CD1c-positive myeloid dendritic cell (primary cell): ENCODE data around the gene SNCG.
"Not testable (repeated sequence)": the region's sequence is repeated elsewhere in the genome, so short reads cannot be mapped to it uniquely, and the experiment has no call there.

Experiments
- DNase-seq: peaks from one replicate; pipeline ENCODE4 v3.0.0-alpha.2; 2016; ENCODE audit errors: extremely low spot score

SNCG gene

DNA sequence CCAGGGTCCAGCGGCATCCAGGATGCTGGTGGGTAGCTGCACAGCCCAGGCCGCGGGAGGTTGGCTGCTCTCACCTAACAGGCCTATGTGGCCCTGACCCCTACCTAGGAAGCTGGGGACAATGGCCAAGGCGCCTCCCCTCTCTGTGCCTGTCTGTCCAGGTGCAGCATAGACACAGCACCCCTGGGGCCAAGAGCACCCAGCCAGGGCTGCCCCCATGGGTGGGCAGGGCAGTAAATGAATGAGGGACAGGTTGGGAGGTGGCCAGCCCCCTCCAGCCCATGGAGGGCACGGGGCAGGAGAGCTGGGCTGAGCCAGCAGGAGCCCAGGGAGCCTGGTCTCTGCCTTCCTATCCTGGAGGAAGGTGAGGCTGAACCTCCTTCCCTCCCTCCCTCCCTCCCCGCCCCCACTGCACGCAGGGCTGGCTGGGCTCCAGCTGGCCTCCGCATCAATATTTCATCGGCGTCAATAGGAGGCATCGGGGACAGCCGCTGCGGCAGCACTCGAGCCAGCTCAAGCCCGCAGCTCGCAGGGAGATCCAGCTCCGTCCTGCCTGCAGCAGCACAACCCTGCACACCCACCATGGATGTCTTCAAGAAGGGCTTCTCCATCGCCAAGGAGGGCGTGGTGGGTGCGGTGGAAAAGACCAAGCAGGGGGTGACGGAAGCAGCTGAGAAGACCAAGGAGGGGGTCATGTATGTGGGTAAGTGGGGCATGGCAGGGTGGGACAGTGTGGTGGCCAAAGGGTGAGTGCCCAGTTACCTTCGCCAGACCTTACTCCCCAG, at the start of gene SNCG:
Gene SNCG (plus strand): TSS at position 484 of the 785 bp plus-strand sequence. CDS start 99 bp downstream, at position 583.
- no peak for DNase-seq

DNA sequence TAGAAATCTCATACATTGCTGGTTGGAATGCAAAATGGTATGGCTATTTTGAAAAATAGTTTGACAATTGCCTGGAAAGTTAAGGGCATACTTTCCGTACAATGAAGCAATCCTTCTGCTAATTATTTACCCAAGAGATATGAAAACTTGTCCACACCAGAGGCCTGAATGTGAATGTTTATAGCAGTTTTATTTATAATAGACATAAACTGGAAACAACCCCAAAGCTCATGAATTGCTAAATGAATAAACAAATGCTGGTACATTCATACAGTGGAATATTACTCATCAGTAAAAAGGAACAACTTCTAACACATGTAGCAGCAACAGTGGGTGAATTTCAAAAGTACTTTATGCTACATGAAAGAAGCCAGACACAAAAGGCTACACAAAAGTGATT, 43.7 kb upstream of the SNCG start:
- DNase-seq = no peak

DNA sequence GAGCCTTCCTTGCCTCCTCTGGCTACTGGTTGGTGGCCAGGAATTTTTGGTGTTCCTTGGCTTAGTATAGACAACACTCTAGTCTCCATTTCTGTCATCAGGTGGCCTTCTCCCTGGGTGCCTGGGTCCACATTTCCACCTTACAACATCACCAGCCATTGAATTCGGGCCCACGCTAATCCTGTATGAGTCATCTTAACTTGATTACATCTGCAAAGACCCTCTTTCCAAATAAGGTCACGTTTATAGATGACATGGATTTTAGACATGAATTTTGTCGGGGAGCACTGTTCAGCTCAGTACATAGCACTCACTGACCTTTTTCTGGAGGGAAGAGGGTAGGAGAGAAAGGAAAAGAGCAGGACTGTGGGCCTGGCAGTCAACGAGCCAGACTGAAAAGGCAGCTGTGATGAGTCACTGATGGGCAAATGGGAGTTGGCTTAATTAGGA, 40.4 kb upstream of the SNCG start:
- no peak for DNase-seq

DNA sequence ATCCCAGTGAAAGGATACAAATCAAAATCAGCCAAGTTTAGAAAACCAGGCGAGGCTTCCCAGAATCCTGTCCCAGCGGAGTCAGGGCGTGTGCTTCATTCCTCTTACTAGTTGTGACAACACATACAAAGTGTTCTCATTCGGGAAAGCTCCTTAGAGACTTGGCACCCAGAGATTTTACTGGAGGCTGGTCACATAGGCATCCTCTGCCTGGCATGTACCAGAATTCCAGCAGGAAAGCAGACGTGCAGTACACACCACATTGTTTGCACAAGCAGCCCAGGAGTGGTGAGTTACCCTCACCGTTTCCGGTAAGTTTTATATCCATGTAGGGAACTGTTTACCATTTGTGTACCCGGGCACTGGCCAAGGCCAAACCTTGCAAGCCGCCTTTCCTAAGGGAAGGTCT, 35.8 kb upstream of the SNCG start:
- DNase-seq = no peak

DNA sequence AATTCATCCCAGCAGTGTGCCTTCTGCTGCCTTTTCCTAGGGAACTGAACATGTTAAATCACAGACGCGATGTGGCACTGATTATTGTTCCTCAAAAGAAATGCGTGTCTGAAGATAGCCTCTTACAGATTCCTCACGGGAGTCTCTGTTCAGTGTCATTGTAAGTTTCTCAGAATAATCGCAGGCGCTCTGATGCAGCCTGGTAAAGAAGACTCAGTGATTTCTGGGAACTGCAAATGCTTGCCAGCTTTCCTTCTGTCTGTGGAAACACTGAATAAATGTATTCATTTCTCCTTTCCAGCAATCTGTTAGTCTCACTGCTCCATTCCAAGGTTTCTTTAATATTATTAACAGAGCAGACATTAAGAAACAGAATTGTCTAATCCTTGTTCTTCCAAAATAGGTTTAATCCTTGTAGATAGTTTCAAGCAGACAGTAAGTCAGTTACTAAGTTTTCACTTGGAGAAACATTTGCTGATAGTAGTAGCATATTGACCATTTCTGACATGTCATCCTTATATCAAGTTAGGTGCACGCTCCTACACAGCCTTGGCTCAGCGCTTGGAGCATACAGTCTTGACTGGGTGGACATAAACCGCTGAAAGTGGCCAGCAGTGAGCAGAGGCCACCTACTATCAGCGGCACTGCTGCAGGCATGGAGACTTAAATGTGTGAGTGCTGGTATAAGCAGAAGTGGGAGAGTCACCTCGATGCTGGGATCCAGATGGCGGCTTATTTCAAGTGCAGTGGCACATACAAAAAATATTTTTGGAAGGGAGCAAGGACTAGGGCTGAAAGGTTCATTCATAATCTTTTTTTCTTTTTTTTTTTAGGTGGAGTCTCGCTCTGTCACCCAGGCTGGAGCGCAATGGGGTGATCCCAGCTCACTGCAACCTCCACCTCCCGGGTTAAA, 28.7 kb upstream of the SNCG start:
- DNase-seq = no peak

DNA sequence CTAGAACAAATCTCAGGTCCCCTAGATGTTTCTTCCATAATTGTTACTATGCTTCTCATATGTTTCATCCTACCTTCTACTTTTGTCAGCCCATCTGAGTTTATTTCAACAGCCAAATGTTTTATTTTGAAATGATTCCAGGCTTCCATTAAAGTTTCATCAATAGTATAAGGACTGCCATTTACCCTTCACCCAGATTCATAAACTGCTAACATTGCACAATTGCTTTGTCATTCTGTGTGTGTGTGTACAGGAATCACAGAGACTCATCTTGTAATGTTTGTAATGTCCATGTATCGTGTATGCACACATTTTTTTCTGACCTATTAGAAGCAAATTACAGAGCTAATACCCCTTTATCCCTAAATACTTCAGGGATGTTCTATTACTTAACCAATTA, 26.5 kb upstream of the SNCG start:
- no peak for DNase-seq

DNA sequence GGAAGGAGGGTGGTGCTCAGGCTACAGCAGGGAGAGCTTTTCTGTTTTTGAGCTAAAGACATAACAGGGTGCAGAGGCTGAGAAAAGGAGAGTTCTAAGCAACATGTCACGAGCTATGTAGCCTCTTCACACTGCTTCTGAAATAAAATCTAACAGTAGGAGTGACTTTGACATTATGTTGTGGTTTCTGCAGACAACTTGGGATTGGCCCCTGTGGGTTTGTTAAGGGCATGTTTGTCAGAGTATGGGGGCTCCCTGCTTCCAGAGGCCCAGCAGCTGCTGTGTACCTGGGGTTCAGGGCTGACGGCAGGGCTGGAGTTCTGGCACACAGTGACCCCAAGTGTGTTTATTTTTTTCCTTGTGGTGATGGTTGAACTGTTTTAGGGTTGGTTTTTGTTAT, 25.7 kb upstream of the SNCG start:
- no peak for DNase-seq

DNA sequence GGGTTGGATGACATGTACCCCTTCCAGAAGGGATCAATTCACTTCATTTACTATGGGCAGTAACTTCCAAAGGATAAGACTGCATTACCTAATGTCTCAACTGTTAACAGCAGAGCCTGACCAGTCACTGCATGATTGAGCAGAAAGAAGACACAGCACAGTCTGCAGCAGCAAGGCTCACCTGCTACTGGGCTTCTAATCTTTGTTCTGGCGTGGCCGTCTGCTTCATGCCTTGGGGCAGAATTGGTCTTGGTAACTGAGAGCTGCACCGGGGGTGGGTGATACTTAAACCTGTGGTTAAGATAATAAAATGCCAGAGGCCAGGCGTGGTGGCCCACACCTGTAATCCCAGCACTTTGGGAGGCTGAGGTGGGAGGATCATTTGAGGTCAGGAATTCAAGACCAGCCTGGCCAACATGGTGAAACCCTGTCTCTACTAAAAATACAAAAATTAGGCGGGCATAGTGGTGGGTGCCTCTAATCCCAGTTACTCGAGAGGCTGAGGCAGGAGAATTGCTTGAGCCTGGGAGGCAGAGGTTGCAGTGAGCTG, 24.2 kb upstream of the SNCG start:
- not testable (repeated sequence) for DNase-seq

DNA sequence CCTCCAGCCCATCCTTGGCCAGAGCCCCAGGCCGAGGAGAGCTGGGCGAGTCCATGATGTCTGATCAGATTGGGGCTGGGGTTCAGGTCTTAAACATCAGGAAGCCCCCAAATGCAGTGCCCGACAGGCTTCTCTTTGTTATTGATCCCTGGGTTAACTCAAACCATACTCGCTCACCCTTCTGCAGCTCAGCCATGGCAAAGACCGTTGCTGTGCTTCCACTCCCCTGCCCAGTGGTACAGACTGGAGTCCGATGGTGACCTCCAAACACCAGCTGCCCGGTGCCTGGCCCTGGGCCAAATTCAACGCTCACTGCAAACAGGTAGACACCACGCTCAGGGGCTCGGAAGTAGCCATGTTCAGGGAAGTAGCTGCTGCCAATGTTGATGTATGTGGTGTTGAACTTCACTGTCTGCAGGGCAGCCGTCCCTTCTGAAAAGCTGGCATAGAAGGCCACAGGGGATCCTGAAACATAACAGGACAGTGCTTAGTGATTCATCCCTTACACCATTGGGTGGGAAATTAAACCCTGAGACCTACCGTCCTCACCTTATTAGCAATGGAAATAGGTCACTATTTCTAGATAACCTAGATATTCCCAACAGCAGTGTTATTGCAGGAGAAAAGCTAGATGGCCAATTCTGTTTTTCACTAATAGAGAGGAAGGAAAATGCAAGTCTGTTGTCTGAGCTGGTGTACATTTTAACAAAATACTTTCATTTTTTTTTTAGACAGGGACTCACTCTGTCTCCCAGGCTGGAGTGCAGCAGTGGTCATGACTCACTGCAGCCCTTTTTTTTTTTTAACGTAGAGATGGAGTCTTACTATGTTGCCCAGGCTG, 21.5 kb upstream of the SNCG start:
- DNase-seq = no peak

DNA sequence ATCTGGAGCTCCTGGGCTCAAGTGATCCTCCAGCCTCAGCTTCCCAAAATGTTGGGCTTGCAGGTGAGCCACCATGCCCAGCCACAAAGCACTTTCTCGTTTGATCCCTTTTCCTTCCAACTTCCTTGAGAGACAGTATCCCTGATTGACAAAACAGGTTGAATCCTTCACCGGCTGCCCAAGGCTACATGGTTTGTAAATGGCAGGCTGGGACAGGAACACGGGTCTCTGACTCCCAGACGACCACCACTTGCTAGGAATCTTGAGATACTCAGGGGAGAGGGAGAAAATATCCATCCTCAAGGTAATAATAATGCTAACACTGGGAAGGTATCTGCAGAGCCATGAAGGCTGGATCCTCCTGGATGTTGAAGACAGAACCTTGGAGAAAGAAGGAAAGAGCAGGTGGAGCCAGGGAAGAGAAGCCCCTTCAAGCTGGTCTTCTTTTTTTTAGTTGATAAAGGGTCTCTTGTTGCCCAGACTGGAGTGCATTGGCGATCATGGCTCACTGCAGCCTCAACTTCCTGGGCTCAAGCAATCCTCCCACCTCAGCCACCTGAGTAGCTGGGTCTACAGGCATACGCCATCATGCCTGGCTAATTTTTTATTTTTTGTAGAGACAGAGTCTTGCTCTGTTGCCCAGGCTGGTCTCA, 20.8 kb upstream of the SNCG start:
- DNase-seq = no peak

DNA sequence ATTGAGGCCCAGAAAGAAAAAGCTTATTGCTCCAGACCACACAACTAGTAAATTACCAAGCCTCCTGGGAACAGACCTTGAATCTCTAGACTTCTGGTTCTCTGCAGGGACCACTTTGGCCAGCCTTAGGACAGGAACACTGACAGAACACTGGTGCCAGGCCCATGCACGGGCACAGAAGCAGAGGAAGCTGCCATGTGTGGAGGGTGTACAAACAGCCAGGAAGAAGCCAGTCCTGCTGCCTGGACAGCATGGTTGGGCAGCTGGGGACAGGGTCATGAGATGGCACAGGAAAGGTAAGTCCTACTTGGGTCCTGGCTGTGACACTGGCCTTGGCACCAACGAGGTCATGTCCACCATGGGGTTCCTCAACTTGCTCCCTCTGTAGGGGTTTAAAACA, 20.1 kb upstream of the SNCG start:
- DNase-seq = no peak

DNA sequence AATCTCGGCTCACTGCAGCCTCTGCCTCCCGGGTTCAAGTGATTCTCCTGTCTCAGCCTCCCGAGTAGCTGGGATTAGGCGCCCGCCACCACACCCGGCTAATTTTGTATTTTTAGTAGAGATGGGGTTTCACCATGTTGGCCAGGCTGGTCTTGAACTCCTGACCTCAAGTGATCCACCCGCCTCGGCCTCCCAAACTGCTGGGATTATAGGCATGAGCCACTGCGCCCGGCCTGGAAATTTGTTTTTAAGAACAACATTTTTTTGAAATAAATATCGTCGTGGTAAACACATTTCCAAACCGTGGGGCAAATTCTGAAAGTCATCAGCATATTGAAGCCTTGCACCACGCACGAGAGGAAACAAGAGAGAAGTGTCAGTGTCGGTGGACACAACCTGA, 18.3 kb upstream of the SNCG start:
- DNase-seq = not testable (repeated sequence)

DNA sequence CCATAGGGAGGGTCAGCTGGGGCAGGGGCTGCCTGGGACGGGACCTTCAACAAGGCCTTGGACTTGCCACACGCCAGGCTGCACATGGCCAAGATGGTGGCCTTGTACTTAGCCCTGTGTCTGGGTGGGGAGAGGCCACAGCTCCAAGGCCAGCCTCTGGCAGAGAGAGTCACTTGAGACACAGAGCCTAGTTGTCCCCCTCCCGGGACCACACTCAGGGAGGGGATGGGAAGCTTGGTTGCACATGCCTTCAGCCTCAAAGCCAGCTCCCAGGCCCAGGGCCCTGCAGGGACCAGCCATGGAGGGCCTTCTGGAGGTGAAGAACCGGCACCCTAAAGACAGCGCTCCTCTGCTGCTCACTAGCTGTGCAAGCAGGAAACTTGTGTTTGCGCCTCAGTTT, 17.7 kb upstream of the SNCG start:
- no peak for DNase-seq

DNA sequence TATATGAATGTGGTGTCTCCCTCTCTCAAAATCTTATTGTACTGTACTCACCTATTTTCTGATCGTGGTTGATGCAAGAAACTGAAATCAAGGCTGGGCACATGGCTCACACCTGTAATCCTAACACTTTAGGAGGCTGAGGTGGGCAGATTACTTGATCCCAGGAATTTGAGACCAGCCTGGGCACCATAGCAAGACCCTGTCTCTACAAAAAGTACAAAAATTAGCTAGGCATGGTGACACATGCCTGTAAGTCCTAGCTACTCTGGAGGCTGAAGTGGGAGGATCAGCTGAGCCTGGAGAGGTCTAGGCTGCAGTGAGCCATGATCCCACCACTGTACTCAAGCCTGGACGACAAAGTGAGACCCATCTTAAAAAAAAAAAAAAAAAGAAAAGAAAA, 17.0 kb upstream of the SNCG start:
- DNase-seq = no peak

DNA sequence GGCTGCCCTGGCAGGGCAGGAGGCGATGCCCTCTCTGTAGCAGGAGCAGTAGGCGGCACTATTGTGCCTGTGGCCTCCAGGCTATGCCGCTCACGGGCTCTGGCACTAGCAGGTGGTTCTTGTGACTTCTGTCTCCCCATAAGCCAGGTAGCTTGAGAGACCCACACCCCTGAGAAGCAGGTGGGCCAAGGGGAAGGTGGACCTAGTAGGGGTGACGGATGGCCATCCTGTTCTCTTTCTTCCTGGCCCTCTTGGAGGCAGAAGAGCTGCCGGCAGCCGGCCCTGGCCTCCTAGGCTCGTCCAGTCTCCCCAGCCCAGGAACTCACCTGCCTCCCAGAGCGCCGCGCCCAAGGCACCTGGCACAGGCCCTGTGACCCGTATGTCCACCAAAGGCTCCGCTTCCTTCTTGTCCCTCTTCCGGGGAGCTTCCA, 16.4 kb upstream of the SNCG start:
- DNase-seq = no peak

DNA sequence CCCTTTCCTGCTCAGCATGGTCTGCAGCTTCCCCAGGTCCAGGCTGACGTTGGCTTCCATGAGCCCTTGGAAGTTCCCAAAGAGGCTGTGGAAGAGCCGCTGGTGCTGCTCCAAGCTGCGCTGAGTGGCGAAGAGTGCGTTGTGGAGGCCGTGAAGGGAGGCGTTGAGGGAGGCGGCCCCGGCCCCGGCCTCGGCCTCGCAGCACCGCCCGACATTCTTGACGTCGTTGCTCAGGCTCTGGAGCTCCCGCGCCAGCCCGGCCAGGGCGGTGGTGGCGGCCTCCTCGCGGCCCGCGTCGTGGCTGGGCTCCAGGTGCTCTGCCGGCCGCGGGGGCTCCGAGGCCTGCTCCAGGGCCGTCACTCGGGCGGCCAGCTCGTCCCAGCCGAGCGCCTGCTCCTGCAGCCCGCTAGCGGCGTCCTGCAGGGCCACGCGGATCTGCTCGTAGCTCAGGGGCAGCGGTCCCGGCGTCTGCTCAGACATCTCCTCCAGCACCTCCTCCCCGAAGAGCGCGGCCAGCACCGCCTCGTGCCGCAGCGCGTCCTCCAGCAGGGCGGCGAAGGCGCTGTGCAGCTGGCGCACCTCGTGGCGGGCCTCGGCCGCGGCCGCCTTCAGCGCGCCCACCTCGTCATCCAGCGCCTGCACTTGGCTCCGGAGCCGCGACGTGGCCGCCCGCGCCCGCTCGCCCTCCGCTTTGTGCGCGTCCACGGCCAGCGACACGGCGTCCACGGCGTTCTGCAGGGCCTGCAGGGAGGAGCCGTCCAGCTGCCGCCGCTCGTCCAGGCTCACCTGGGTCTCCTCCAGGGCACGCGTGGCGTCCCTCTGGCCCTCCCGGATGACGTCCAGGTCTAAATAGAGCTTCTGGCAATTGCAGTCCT, 15.7 kb upstream of the SNCG start:
- DNase-seq = no peak

DNA sequence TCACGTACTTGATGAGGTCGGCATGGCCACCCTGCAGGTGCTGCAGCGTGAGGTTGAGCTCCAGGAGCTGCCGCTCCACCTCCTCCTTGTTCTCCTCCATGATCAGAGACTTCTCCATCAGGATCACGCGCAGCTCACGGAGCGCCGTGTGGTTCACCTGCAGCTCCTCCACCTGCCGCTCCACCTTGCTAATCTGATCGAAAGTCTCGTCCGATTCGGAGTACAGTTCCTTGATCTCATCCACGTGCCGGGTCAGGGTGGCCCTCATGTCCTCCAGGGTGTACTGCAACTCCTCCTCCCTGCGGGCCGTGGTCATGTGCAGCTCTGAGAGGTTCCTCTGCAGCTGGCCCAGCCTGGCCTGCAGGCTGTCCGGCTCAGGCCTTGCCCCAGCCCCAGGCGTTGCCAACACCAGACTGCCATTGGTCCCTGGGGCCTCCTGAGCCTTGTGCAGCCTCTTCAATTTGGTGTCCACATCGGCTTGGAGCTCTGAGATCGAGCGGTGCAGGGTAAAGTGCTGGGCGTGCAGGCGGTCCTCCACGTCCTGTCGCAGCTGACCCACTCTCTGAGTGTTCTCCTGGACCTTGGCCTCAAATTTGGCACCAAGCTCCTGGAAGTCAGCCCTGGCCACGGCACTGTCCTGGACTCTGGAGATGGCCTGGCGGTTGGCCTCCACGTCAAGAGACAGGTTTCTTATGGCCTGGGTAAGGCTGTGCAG, 14.9 kb upstream of the SNCG start:
- no peak for DNase-seq

DNA sequence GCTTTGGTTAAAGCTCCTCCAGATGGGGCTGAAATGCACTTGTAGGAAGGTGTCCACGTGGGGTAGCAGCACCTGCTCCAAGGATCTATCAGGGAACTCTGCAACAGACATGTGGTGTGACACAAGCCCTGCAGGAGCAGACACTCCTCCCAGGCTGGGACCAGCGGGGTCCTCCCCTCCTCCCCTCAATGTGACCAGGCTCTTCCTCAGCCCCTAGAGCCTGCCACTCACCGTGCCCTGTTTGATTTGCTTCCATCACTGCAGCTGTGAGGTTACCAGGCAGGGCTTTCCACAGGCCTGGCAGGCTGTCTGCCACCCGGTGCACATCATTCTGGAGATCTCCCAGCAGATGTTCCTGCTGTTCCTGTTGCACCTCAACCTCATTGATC, 14.4 kb upstream of the SNCG start:
- no peak for DNase-seq

DNA sequence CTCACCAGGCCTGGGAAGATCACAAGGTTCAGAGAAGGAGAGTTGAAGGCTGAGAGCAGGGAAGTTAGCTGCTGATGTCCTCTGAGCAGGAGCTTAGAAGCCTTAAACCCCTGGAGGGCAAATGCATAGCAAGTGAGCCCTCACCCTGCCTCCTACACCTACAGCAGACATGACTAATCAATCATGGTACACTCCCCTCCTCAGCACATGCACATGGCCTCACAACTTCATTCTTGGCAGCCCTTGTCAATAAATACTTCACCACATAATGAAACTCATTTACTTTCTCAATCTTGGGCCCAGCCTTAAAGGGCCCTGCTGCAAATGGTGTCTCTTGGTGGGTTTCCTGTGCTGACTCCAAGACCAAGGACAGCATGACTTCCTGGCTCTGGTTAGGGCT, 13.9 kb upstream of the SNCG start:
- DNase-seq = no peak

DNA sequence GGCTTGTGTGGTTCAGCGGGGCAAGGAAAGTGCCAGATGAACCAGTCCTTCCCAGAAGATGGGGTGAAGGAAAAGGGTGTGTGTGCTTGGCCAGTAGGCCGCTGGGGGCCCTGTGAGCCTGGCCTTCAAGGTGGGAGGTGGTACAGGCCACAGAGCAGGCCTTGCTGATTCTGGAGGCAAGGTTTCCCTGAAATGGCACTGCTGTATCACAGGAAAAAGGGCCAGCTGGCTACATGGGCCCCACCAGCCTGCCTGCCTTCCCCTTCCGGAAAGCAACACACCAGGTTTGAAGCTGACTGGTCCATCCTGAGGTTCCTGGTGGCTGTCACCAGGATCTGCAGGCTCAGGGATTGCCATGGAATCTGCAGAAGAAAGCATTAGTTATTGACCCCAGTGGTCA, 13.5 kb upstream of the SNCG start:
- no peak for DNase-seq
